H1 (cell line): ENCODE results near the gene MYCBPAP. TPM values are rescaled to one million over a fixed set of nuclear protein-coding genes. Genes with fewer than 3 reads are reported as not detected.

Experiments
- CHD7 ChIP-seq: fragments of 300-600 bp; sonication (generic); IDR thresholded peaks from 2 replicates; pipeline ENCODE4 v1.7.1; 2012; ENCODE audit warnings: low read length, moderate library complexity, mild to moderate bottlenecking, inconsistent platforms; ENCODE audit not compliant: insufficient replicate concordance
- CTBP2 ChIP-seq: IDR thresholded peaks from 2 replicates; pipeline ENCODE4 v1.7.0; 2011; ENCODE audit warnings: borderline replicate concordance, mild to moderate bottlenecking, moderate library complexity, mixed read lengths, low read length; ENCODE audit not compliant: insufficient read depth, insufficient read length
- CTCF ChIP-seq, 3 experiments: IDR thresholded peaks; 1 replicate in 2 of 3; 2 replicates in 1 of 3; pipeline versions ENCODE4 v1.5.1 to v1.6.1; 2011; ENCODE audit warnings: low read length in 3 of 3, mild to moderate bottlenecking in 3 of 3, inconsistent platforms in 2 of 3, low read depth in 1 of 3, moderate library complexity in 1 of 3; ENCODE audit not compliant: insufficient read depth in 1 of 3; ENCODE audit errors: control extremely low read depth in 1 of 3
- FOSL1 ChIP-seq: IDR thresholded peaks from 2 replicates; pipeline ENCODE4 v1.6.1; 2011; ENCODE audit warnings: mild to moderate bottlenecking, low read depth, low read length, moderate library complexity; ENCODE audit not compliant: insufficient read depth
- KDM5A ChIP-seq: fragments of 200-600 bp; IDR thresholded peaks from 2 replicates; pipeline ENCODE4 v1.7.1; 2012; ENCODE audit warnings: mild to moderate bottlenecking, low read length, inconsistent platforms, mixed read lengths
- NANOG ChIP-seq: IDR thresholded peaks from 2 replicates; pipeline ENCODE4 v1.6.1; 2011; ENCODE audit warnings: low read length, low read depth, mild to moderate bottlenecking, inconsistent platforms; ENCODE audit not compliant: insufficient read depth, poor library complexity, severe bottlenecking
- PHF8 ChIP-seq: fragments of 200-600 bp; sonication (generic); conservative IDR thresholded peaks from 2 replicates; pipeline ENCODE4 v1.7.1; 2012; ENCODE audit warnings: low read depth, mild to moderate bottlenecking, inconsistent platforms, low read length, moderate library complexity
- SIX5 ChIP-seq: IDR thresholded peaks from 2 replicates; pipeline ENCODE4 v1.6.1; 2011; ENCODE audit warnings: mild to moderate bottlenecking, low read depth, low read length
- TAF1 ChIP-seq: IDR thresholded peaks from 2 replicates; pipeline ENCODE4 v1.6.1; 2011; ENCODE audit warnings: mild to moderate bottlenecking, low read depth, low read length
- polyA plus RNA-seq, 7 experiments: library from polyadenylated mRNA; depleted of rRNA in 3 of 7; stranded (reverse) in 5 of 7; unstranded in 2 of 7; fragments of >200 nt in 5 of 7; fragments of 200-250 nt in 2 of 7; gene quantifications; 1 replicate in 5 of 7; 2 replicates in 1 of 7; 4 replicates in 1 of 7; pipeline versions ENCODE4 v1.2.1 to v1.2.3, GENCODE V29; 2011 to 2013; ENCODE audit warnings: missing spikeins in 2 of 7, mixed read lengths in 2 of 7
- total RNA-seq: library from RNA; stranded (reverse); fragmentation: NEBNext Ultra II Directional; extraction: Animal tissue kit (Norgen Biotek cat#: 25700); gene quantifications from 2 replicates; pipeline ENCODE4 v1.2.1, GENCODE V29; 2021

The MYCBPAP gene
- total and polyA plus RNA-seq, 2 of the 8 experiments (the other 6 are each of a cell fraction or from before 2014, with no cell fraction given), result 0.89 to 3.3 TPM

- TF ChIP-seq CHD7 (no peak), KDM5A (no peak), PHF8 (no peak), FOSL1 (no peak), TAF1 (no peak), CTCF (IDR thresholded peaks at IDR 0.05; ENCODE audit: control extremely low read depth in 1 of 3, insufficient read depth in 1 of 3, low read depth in 1 of 3, low read length in 3 of 3) (no peak), CTBP2 (no peak), NANOG (no peak), SIX5 (no peak)
Observed at GRCh38 chr17:50462446-50462845, 45.8 kb upstream of the MYCBPAP start (continued).
